Calu3 (cell line): ENCODE results near the gene PDS5A. TPM values are rescaled to one million over a fixed set of nuclear protein-coding genes. Genes with fewer than 3 reads are reported as not detected.
"Not testable (repeated sequence)": the region's sequence is repeated elsewhere in the genome, so short reads cannot be mapped to it uniquely, and the experiment has no call there.

Experiments used
- BruUV-seq: library from RNA; stranded (reverse); fragments of 400-500 nt; replicated peaks from 2 replicates; lab custom pipeline; 2021; lab: Mats Ljungman, UMichigan
- CTCF ChIA-PET: fragments of 300-600 bp; sonication (Branson Sonifier 250); formaldehyde crosslinking; loops from one replicate; lab custom pipeline; 2022; ENCODE audit warnings: antibody characterized with exemption; lab: Charles Lee
- DNase-seq: peaks from one replicate; pipeline ENCODE4 v3.0.0; 2022
- H3K27ac Mint-ChIP-seq: one replicate; pipeline ENCODE4 v1.8.0; 2022; ENCODE audit warnings: mixed read lengths; ENCODE audit not compliant: unreplicated experiment
- H3K27me3 Mint-ChIP-seq: one replicate; pipeline ENCODE4 v1.8.0; 2022; ENCODE audit warnings: mixed read lengths; ENCODE audit not compliant: unreplicated experiment
- H3K36me3 Mint-ChIP-seq: one replicate; pipeline ENCODE4 v1.8.0; 2022; ENCODE audit warnings: mild to moderate bottlenecking, moderate library complexity, mixed read lengths; ENCODE audit not compliant: insufficient read depth, unreplicated experiment
- H3K4me1 Mint-ChIP-seq: one replicate; pipeline ENCODE4 v1.8.0; 2022; ENCODE audit warnings: mild to moderate bottlenecking, low read depth, mixed read lengths; ENCODE audit not compliant: unreplicated experiment
- H3K4me3 Mint-ChIP-seq: one replicate; pipeline ENCODE4 v1.8.0; 2022; ENCODE audit warnings: mild to moderate bottlenecking, low read depth, moderate library complexity, mixed read lengths; ENCODE audit not compliant: unreplicated experiment
- H3K9me3 Mint-ChIP-seq: one replicate; pipeline ENCODE4 v1.8.0; 2022; ENCODE audit warnings: low read depth, mixed read lengths; ENCODE audit not compliant: unreplicated experiment
- CTCF ChIP-seq: fragments of 200-600 bp; IDR thresholded peaks from one replicate; pipeline ENCODE4 v1.8.0; 2022; ENCODE audit warnings: antibody characterized with exemption; ENCODE audit not compliant: unreplicated experiment
- intact Hi-C: fragments of 100-400 bp; cut with micrococcal nuclease; formaldehyde crosslinking; loops from one replicate; pipeline ENCODE4 v1.10.0; 2022; ENCODE audit not compliant: unreplicated experiment
- total RNA-seq: library from RNA; stranded (reverse); gene quantifications from 2 replicates; pipeline ENCODE4 v1.2.3, GENCODE V29; 2022

Gene PDS5A
- total RNA-seq, 1 experiment from 2014 or later: 49.1 TPM

GRCh38 chr4:39947963-39948362 is 29.7 kb downstream of the PDS5A start:
- H3K36me3 Mint-ChIP-seq: no peaks in the 10 kb centered on the region
- no peak overlapping the region for H3K27ac Mint-ChIP-seq
- intact Hi-C loops: no loop called here
- no peak overlapping the region for H3K4me3 Mint-ChIP-seq
- CTCF ChIA-PET: interaction anchor here (0.7 kb wide), 1 partner anchor 25 kb away, joined by 5 read pairs; no protein-coding TSS in a partner anchor
- no peaks in the 10 kb centered on the region for H3K9me3 Mint-ChIP-seq
- no peaks in the 10 kb centered on the region for H3K27me3 Mint-ChIP-seq
- no TSS peak for BruUV-seq
- H3K4me1 Mint-ChIP-seq: no peaks in the 10 kb centered on the region
- DNase-seq: no peak
- no peak for TF ChIP-seq CTCF

GRCh38 chr4:39947417-39947816 is 30.3 kb downstream of the PDS5A start:
- Mint-ChIP-seq H3K27me3 (no peaks in the 10 kb centered on the region), H3K9me3 (no peaks in the 10 kb centered on the region), H3K4me3 (no peak overlapping the region), H3K27ac (no peak overlapping the region), H3K36me3 (no peaks in the 10 kb centered on the region), H3K4me1 (no peaks in the 10 kb centered on the region)
- no TSS peak for BruUV-seq
- no peak for TF ChIP-seq CTCF
- CTCF ChIA-PET: interaction anchor here (0.7 kb wide), 1 partner anchor 25 kb away, joined by 5 read pairs; no protein-coding TSS in a partner anchor
- DNase-seq: no peak
- intact Hi-C loops: no loop called here

- CTCF ChIA-PET: interaction anchor here (0.7 kb wide), 2 partner anchors 446 to 614 kb away, joined by 4 to 5 read pairs; no protein-coding TSS in a partner anchor
- H3K27ac Mint-ChIP-seq, H3K9me3 Mint-ChIP-seq, H3K36me3 Mint-ChIP-seq, H3K4me3 Mint-ChIP-seq, H3K4me1 Mint-ChIP-seq, intact Hi-C loops, DNase-seq, BruUV-seq, H3K27me3 Mint-ChIP-seq: not testable (repeated sequence)
Observed at GRCh38 chr4:39944245-39944644, 33.5 kb downstream of the PDS5A start.

GRCh38 chr4:39942507-39942906 is 35.2 kb downstream of the PDS5A start:
- no peaks in the 10 kb centered on the region for H3K4me1 Mint-ChIP-seq
- H3K27ac Mint-ChIP-seq: no peak overlapping the region
- no TSS peak for BruUV-seq
- H3K36me3 Mint-ChIP-seq: no peaks in the 10 kb centered on the region
- no peaks in the 10 kb centered on the region for H3K9me3 Mint-ChIP-seq
- DNase-seq: no peak
- intact Hi-C loops: no loop called here
- CTCF ChIA-PET: no interaction called here
- no peak overlapping the region for H3K4me3 Mint-ChIP-seq
- no peak for TF ChIP-seq CTCF
- H3K27me3 Mint-ChIP-seq: no peaks in the 10 kb centered on the region

- Mint-ChIP-seq H3K27ac (no peak overlapping the region), H3K9me3 (no peaks in the 10 kb centered on the region), H3K4me3 (no peak overlapping the region), H3K27me3 (no peaks in the 10 kb centered on the region), H3K4me1 (no peaks in the 10 kb centered on the region), H3K36me3 (no peaks in the 10 kb centered on the region)
- TF ChIP-seq CTCF: no peak
- CTCF ChIA-PET: no interaction called here
- no TSS peak for BruUV-seq
- intact Hi-C loops: no loop called here
- DNase-seq: no peak
Observed at GRCh38 chr4:39941682-39942217, 36.0 kb downstream of the PDS5A start.
